ENCODE measurements around the gene PHF2. TPM values are rescaled to one million over a fixed set of nuclear protein-coding genes. Genes with fewer than 3 reads are reported as not detected.

PHF2 gene
- polyA plus RNA-seq, 1 of the 3 experiments (the other 2 are of a cell fraction): 11.2 TPM

DNA sequence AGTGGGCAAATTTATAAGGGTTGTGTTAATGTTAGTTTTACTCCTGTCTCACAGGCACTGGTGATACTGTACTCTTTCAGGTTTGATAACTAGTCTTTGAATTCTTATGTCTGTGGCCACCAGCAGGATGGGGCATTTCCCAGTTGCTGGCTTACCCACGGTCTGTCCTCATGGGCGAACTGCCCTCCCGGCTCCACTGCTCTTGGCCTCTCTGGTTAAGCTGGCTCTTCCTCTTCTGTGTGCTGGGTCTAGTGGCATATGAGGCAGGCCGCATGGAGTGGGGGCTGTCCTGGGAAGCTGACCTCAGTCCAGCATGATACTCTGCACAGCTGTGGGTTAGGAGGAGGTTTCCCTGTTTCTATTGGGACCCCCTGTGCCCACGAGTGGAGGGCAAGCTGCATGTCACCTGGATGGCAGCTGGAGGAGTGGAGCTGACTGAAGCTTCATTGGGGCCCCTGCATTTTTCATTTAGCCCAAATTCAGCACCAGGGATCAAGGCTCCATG is 19.5 kb downstream of the PHF2 start:
- Histone ChIP-seq H3F3A (replicated peaks; ENCODE audit: insufficient read depth) (no peaks in the 10 kb centered on the region), H3K79me2 (ENCODE audit: insufficient read depth) (peaks cover 39% of the 10 kb centered on the region; the same call in 1 of the 2 replicates), H2AFZ (ENCODE audit: low read depth) (no peak overlapping the region), H3K4me3 (ENCODE audit: low read depth in 2 of 2, low read length in 1 of 2) (no peak overlapping the region), H3K4me2 (no peak overlapping the region), H3K27ac (ENCODE audit: low read depth in 2 of 2, low read length in 1 of 2) (no peak overlapping the region), H3K9me2 (no peaks in the 10 kb centered on the region), H3K4me1 (ENCODE audit: control insufficient read depth in 1 of 2, insufficient read depth in 2 of 2, low read depth in 1 of 2, low read length in 1 of 2) (peaks cover 0 to 27% of the 10 kb centered on the region in 2 experiments; a peak in 1 of 4 replicates), H3K9me3 (no peaks in the 10 kb centered on the region), H3K27me3 (ENCODE audit: insufficient read depth) (no peaks in the 10 kb centered on the region), H4K20me1 (ENCODE audit: insufficient read depth) (peaks cover 41% of the 10 kb centered on the region), H3K36me3 (replicated peaks in 1 of 2; ENCODE audit: control insufficient read depth in 1 of 2, insufficient read depth in 2 of 2, low read length in 1 of 2) (peaks cover 0 to 2% of the 10 kb centered on the region in 2 experiments), H3K9ac (no peak overlapping the region)
- TF ChIP-seq TEAD4 (IDR thresholded peaks at IDR 0.05; ENCODE audit: borderline replicate concordance, insufficient read depth): no peak
- no peak for TF ChIP-seq ZBTB33 (IDR thresholded peaks at IDR 0.05; ENCODE audit: borderline replicate concordance, low read depth)
- no peak for TF ChIP-seq USF2 (IDR thresholded peaks at IDR 0.05; ENCODE audit: borderline replicate concordance, low read depth, low read length)
- TF ChIP-seq FOXM1 (IDR thresholded peaks at IDR 0.05; ENCODE audit: low read depth): no peak
- TF ChIP-seq IRF3 (IDR thresholded peaks at IDR 0.05; ENCODE audit: low read depth, low read length): no peak
- TF ChIP-seq EZH2phosphoT487 (IDR thresholded peaks at IDR 0.05; ENCODE audit: borderline replicate concordance, low read depth): no peak
- no peak for TF ChIP-seq TCF12 (IDR thresholded peaks at IDR 0.05)
- TF ChIP-seq, protein P1, sequence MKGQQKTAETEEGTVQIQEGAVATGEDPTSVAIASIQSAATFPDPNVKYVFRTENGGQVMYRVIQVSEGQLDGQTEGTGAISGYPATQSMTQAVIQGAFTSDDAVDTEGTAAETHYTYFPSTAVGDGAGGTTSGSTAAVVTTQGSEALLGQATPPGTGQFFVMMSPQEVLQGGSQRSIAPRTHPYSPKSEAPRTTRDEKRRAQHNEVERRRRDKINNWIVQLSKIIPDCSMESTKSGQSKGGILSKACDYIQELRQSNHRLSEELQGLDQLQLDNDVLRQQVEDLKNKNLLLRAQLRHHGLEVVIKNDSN (IDR thresholded peaks at IDR 0.05; ENCODE audit: borderline replicate concordance, low read depth): no peak
- TF ChIP-seq RFX5 (IDR thresholded peaks at IDR 0.05; ENCODE audit: low read length): no peak
- TF ChIP-seq ELF1 (IDR thresholded peaks at IDR 0.05): no peak
- no peak for TF ChIP-seq RCOR1 (IDR thresholded peaks at IDR 0.05; ENCODE audit: low read length)
- TF ChIP-seq, protein P2, sequence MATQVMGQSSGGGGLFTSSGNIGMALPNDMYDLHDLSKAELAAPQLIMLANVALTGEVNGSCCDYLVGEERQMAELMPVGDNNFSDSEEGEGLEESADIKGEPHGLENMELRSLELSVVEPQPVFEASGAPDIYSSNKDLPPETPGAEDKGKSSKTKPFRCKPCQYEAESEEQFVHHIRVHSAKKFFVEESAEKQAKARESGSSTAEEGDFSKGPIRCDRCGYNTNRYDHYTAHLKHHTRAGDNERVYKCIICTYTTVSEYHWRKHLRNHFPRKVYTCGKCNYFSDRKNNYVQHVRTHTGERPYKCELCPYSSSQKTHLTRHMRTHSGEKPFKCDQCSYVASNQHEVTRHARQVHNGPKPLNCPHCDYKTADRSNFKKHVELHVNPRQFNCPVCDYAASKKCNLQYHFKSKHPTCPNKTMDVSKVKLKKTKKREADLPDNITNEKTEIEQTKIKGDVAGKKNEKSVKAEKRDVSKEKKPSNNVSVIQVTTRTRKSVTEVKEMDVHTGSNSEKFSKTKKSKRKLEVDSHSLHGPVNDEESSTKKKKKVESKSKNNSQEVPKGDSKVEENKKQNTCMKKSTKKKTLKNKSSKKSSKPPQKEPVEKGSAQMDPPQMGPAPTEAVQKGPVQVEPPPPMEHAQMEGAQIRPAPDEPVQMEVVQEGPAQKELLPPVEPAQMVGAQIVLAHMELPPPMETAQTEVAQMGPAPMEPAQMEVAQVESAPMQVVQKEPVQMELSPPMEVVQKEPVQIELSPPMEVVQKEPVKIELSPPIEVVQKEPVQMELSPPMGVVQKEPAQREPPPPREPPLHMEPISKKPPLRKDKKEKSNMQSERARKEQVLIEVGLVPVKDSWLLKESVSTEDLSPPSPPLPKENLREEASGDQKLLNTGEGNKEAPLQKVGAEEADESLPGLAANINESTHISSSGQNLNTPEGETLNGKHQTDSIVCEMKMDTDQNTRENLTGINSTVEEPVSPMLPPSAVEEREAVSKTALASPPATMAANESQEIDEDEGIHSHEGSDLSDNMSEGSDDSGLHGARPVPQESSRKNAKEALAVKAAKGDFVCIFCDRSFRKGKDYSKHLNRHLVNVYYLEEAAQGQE (IDR thresholded peaks at IDR 0.05; ENCODE audit: low read depth, low read length): no peak
- no peak for TF ChIP-seq TAF1 (IDR thresholded peaks at IDR 0.05; ENCODE audit: borderline replicate concordance, low read depth, low read length)
- TF ChIP-seq CHD2 (IDR thresholded peaks at IDR 0.05; ENCODE audit: low read length, partially characterized antibody): no peak
- TF ChIP-seq GABPA (IDR thresholded peaks at IDR 0.05; ENCODE audit: low read depth): no peak
- no peak for TF ChIP-seq MAX (IDR thresholded peaks at IDR 0.05; ENCODE audit: low read depth)
- TF ChIP-seq POLR2AphosphoS5 (IDR thresholded peaks at IDR 0.05; ENCODE audit: low read depth, low read length): no peak
- CTCF ChIA-PET: interaction anchor here (1.1 kb wide), 1 partner anchor 8 kb away, joined by 6 read pairs; no protein-coding TSS in a partner anchor
- POLR2A ChIA-PET: no interaction called here
- 86% methylated on average over 4 of the region's 5 CpGs for WGBS (ENCODE audit: low lambda C conversion rate)
- DNase-seq: no peak

Measured in SK-N-SH (cell line).